Large intestine (tissue), 3 donors: ENCODE measurements around the gene UMAD1. TPM values are rescaled to one million over a fixed set of nuclear protein-coding genes. Genes with fewer than 3 reads are reported as not detected.
"Not testable (repeated sequence)": the region's sequence is repeated elsewhere in the genome, so short reads cannot be mapped to it uniquely, and the experiment has no call there.

ENCODE experiments used
- DNase-seq, 2 donors: peaks; one replicate each; pipeline versions ENCODE4 v3.0.0 to v3.0.0-alpha.2; 2013
- H3K27ac ChIP-seq: one replicate; pipeline ENCODE4 v1.5.1; 2013; ENCODE audit warnings: low read length
- H3K27me3 ChIP-seq: 2 replicates; pipeline ENCODE4 v1.6.1; 2013; ENCODE audit warnings: low read length; ENCODE audit not compliant: control insufficient read depth, insufficient read depth
- H3K36me3 ChIP-seq: 2 replicates; pipeline ENCODE4 v1.6.1; 2013; ENCODE audit warnings: low read length; ENCODE audit not compliant: control insufficient read depth, insufficient read depth
- H3K4me1 ChIP-seq: one replicate; pipeline ENCODE4 v1.6.1; 2013; ENCODE audit warnings: low read length; ENCODE audit not compliant: control insufficient read depth, insufficient read depth
- H3K4me3 ChIP-seq: one replicate; pipeline ENCODE4 v1.5.1; 2013; ENCODE audit warnings: low read length
- H3K9me3 ChIP-seq: one replicate; pipeline ENCODE4 v1.6.1; 2013; ENCODE audit warnings: mild to moderate bottlenecking, low read depth, low read length, moderate library complexity; ENCODE audit not compliant: control insufficient read depth
- WGBS: methylation state at CpG from one replicate; pipeline ENCODE4 v1.1.5; 2013; ENCODE audit warnings: low lambda C conversion rate; ENCODE audit not compliant: insufficient coverage; 5-methylcytosine and 5-hydroxymethylcytosine counted together
- polyA plus RNA-seq: library from polyadenylated mRNA; unstranded; fragments of 120-200 nt; gene quantifications from one replicate; pipeline ENCODE4 v1.2.1, GENCODE V29; 2013

UMAD1 gene
- polyA plus RNA-seq, 1 donor, result 17.5 TPM

DNA sequence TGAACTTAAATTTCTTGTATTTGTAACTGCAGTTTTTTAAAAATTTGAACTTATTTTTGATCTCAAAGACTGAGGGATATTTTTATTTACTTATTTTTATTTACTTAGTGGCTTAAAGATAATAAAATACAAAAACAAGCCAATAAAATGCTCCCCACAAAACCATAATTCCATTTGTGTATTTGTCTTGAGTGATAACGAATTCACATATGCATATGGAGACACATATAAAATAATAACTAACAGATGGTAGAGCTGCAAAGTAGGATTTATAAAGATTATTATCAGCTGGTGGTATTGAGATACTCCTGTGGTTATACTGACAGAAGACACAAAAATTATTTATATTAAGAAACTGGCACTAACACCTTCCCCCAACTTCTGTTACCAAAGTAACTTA, 168.1 kb downstream of the UMAD1 start:
- no CpG with 5 or more reads among the region's 1 CpG for WGBS
- no peaks in the 10 kb centered on the region for H3K9me3 ChIP-seq
- no peaks in the 10 kb centered on the region for H3K36me3 ChIP-seq

DNA sequence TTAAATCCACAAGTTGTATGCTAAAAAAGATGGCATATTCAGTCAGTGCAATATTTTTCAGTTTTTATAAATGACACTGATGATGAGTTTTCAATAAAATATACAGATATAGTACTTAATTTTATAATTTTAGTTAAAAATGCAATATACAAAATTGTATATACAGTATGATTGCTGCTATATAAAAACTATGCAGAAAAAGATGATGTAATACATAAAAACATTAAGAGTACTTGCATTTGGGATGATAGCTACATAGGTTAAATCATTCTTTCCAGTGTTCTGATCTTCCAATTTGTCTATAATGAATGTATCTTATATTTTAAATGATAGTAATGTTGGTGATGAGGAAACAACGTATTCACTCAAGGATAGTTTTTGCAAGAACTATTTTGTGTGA, 169.8 kb downstream of the UMAD1 start:
- H3K9me3 ChIP-seq, result no peaks in the 10 kb centered on the region
- no peak overlapping the region for H3K4me3 ChIP-seq
- H3K36me3 ChIP-seq, result no peaks in the 10 kb centered on the region
- no peak overlapping the region for H3K27ac ChIP-seq
- DNase-seq, result no peak
- 100% methylated on average over 1 of the region's 1 CpG for WGBS
- no peaks in the 10 kb centered on the region for H3K4me1 ChIP-seq
- no peaks in the 10 kb centered on the region for H3K27me3 ChIP-seq

More for the DNA sequence above, 168.1 kb downstream of the UMAD1 start:
- H3K4me1 ChIP-seq, result no peaks in the 10 kb centered on the region
- no peak for DNase-seq
- no peak overlapping the region for H3K4me3 ChIP-seq
- no peak overlapping the region for H3K27ac ChIP-seq
- no peaks in the 10 kb centered on the region for H3K27me3 ChIP-seq

DNA sequence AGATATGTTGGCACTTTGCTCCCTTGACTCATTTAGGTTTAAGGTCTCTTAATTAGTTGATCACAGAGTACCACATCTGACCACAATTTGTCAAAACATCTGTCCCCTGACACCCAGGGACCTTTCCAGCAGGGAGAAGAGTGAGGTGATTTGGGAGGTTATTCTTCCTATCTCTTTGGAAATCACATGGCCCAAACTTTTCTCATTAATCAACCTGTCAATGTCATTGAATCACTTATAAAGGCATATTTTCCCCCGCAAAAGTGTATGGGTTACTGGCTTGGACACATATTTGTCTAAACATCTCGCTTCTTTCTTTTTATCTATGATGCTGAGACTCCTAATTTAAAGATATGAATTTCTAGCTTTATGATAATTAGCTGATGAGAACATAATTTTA, 170.3 kb downstream of the UMAD1 start:
- DNase-seq, result no peak
- no peaks in the 10 kb centered on the region for H3K4me1 ChIP-seq
- H3K36me3 ChIP-seq, result no peaks in the 10 kb centered on the region
- 100% methylated on average over 1 of the region's 2 CpGs for WGBS
- H3K27me3 ChIP-seq, result no peaks in the 10 kb centered on the region
- H3K27ac ChIP-seq, result no peak overlapping the region
- H3K4me3 ChIP-seq, result no peak overlapping the region
- no peaks in the 10 kb centered on the region for H3K9me3 ChIP-seq

DNA sequence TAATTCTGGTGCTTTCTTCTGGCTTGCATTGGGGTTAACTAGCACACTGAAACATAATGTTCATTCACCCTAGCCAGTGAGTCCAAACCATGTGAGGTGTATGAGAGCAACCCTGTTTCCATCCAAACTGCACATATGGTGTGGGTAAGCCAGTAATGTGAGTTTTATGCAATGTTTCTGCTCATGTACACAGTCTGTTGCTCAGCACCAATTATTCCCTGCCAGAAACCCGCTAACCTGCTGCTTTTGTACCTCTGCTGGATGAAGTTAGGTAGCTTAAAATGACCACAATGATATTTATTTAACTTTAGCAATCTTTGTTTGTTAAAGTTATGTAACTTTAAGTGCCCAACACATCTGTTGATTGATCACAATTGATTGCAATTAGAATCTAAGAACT, 171.6 kb downstream of the UMAD1 start:
- H3K27me3 ChIP-seq, result no peaks in the 10 kb centered on the region
- 100% methylated on average over 1 of the region's 1 CpG for WGBS
- no peaks in the 10 kb centered on the region for H3K9me3 ChIP-seq
- no peak overlapping the region for H3K4me3 ChIP-seq
- no peak for DNase-seq
- H3K27ac ChIP-seq, result no peak overlapping the region
- H3K36me3 ChIP-seq, result no peaks in the 10 kb centered on the region
- no peaks in the 10 kb centered on the region for H3K4me1 ChIP-seq

DNA sequence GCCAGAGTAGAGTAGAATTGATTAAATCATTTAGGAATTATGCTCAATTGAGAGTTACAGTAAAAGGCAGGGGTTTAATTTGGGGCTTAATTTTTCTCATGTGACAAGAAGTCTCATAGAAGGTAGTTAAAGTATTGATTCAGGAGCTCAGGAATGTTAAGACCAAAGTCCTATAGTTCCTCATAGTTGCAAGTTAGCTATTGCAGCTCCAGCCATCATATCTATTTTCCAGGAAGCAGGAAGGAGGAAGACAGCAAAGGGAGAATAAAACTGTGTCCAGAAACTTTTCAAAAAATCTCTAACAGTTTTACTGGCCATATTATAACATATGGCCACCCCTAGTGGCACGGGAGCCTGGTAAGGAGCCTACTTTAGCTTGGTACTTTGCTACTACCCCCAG, 174.8 kb downstream of the UMAD1 start:
- Histone ChIP-seq H3K9me3 (no peaks in the 10 kb centered on the region), H3K4me3 (no peak overlapping the region), H3K27me3 (no peaks in the 10 kb centered on the region), H3K4me1 (no peaks in the 10 kb centered on the region), H3K36me3 (no peaks in the 10 kb centered on the region), H3K27ac (no peak overlapping the region)
- WGBS, result no CpG with 5 or more reads among the region's 1 CpG
- no peak for DNase-seq

DNA sequence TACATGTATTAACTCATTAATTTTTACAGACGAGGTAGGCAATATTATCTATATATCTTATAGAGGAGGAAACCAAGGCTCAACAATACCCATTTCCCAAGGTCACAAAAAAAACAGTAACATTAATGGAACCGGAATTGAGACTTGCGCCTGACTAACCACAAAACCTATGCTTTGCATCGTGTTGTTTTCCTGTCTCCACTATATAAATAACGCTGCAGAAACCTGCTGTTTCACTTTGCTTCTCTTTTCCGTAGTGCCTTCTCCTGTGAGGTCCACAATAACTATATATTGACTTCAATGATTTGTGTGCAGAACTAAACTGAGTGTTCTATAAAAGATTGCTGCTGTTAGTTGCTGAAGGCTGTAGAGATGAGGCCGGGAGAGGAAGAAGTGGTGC, 175.5 kb downstream of the UMAD1 start:
- Histone ChIP-seq H3K27ac (no peak overlapping the region), H3K4me3 (no peak overlapping the region), H3K9me3 (no peaks in the 10 kb centered on the region), H3K4me1 (no peaks in the 10 kb centered on the region), H3K27me3 (no peaks in the 10 kb centered on the region), H3K36me3 (no peaks in the 10 kb centered on the region)
- WGBS, result 92% methylated on average over 2 of the region's 7 CpGs
- no peak for DNase-seq

DNA sequence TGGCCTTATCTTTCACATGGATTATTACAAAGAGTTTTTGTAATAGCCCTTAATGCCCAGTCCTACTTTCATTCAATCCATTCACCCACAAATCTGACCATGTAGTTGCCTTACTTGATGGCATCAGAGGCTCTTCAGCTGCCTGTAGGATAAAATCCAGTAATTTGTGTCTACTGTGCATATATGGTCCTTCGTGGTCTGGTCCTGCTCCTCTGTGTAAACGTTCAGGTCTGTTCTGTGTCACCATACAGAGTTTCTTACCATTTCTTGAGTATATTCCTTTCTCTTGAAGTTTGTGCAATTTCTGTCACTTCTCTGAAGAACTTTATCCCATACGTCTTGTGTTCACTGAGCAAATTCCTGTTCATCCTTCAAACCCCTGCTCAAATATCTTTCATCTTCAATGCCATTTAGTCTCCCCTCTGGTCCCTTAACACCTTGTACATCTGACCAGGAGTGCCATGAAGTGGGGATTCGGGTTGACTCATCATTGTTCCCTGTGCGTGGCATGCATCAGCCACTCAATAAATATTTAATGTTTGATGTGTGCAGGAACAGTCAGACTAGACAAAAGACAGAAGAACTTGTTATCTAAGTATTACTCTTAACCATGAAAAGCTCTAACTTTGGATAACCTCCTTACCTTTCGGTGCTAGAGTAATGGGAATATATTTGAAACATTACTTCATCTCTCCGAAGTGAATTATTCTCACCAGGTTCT, 176.4 kb downstream of the UMAD1 start:
- no peak for DNase-seq
- Histone ChIP-seq H3K27ac (no peak overlapping the region), H3K4me3 (no peak overlapping the region), H3K9me3 (no peaks in the 10 kb centered on the region), H3K4me1 (no peaks in the 10 kb centered on the region), H3K27me3 (no peaks in the 10 kb centered on the region), H3K36me3 (no peaks in the 10 kb centered on the region)
- WGBS, result 70% methylated on average over 1 of the region's 7 CpGs

DNA sequence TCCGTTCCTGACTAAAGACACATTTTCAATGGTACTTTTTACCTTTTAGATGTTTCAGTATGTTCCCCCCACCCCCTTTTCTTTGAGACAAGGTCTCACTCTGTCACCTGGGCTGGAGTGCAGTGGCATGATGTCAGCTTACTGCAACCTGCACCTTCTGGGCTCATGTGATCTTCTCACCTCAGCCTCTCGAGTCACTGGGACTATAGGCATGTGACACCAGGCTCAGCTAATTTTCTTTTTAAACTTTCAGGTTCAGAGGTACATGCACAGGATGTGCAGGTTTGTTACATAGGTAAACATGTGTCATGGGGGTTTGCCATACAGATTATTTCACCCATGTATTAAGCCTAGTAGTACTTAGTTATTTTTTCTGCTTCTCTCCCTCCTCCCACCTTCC, 177.2 kb downstream of the UMAD1 start:
- H3K36me3 ChIP-seq, result no peaks in the 10 kb centered on the region
- H3K9me3 ChIP-seq, result no peaks in the 10 kb centered on the region
- no peak for DNase-seq
- H3K4me1 ChIP-seq, result no peaks in the 10 kb centered on the region
- H3K27me3 ChIP-seq, result no peaks in the 10 kb centered on the region
- no peak overlapping the region for H3K4me3 ChIP-seq
- WGBS, result 100% methylated on average over 1 of the region's 2 CpGs
- no peak overlapping the region for H3K27ac ChIP-seq

DNA sequence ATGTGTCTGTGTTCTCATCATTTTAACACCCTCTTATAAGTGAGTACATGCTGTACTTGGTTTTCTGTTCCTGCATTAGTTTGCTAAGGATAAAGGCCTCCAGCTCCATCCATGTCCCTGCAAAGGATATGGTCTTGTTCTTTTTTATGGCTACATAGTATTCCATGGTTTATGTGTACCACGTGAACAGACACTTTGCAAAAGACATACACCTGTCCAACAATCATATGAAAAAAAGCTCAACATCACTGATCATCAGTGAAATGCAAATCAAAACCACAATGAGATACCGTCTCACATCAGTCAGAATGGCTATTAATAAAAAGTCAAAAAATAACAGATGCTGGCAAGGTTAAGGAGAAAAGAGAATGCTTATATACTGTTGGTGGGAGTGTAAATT, 177.6 kb downstream of the UMAD1 start:
- not testable (repeated sequence) for H3K27me3 ChIP-seq, DNase-seq, H3K4me1 ChIP-seq, H3K4me3 ChIP-seq, H3K9me3 ChIP-seq, H3K36me3 ChIP-seq, H3K27ac ChIP-seq
- 100% methylated on average over 1 of the region's 2 CpGs for WGBS

DNA sequence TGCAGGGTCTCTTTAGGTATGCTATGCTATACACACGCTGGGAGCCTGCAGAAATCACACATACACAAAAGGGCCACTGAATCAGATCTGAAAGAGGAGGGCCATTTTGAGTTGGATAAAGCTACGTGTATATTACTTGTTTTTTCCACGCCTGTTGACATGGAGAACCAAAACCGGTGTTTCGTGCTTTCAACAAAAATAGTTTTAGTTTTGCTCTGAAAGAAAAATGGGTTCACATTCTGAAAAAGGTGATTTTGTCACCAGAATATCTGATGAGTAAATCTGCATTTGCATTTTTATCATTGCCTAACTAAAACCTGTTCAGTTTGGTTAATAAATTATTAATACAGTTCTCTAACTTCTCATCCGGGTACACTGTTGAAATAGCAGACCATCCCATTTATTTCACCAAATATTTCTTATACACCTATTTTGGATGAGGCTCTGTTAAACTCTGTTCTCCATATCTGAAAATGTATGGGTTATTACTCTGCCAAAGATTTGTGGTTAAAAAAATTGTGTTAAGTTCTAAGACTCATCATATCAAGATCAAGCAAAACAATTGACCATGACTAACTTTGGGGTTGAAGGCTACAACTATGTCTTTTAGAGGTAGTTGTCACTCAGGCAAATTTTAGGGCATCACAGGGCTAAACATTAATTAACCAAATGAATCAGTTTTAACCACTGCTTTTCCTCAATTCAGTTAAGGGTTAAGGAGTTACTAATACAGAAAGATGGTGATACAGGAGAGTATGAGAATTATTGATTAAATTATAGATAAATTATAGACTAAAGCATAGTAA, 179.1 kb downstream of the UMAD1 start:
- H3K4me1 ChIP-seq, result no peaks in the 10 kb centered on the region
- 100% methylated on average over 1 of the region's 6 CpGs for WGBS
- no peaks in the 10 kb centered on the region for H3K9me3 ChIP-seq
- H3K27me3 ChIP-seq, result no peaks in the 10 kb centered on the region
- H3K36me3 ChIP-seq, result no peaks in the 10 kb centered on the region
- H3K4me3 ChIP-seq, result no peak overlapping the region
- DNase-seq, result no peak
- no peak overlapping the region for H3K27ac ChIP-seq
